GM18873 (cell line): ENCODE results near the gene VIT.

Experiments used
- ATAC-seq: cut with Tn5 transposase; IDR thresholded peaks from one replicate; pipeline ENCODE4 v1.9.1; 2021; ENCODE audit warnings: mild to moderate bottlenecking, moderate library complexity, moderate number of reproducible peaks; ENCODE audit not compliant: unreplicated experiment, low FRiP score

The VIT gene

GRCh38 chr2:36696533-36696932, at the start of gene VIT:
Gene VIT, plus strand, starts transcription at chr2:36696707. Its CDS starts 19,664 bp downstream, at chr2:36716371.
- ATAC-seq = no peak

- peak; percentile 70 for ATAC-seq
Measured at GRCh38 chr2:36650031-36650829, 46.3 kb upstream of the VIT start.

DNA sequence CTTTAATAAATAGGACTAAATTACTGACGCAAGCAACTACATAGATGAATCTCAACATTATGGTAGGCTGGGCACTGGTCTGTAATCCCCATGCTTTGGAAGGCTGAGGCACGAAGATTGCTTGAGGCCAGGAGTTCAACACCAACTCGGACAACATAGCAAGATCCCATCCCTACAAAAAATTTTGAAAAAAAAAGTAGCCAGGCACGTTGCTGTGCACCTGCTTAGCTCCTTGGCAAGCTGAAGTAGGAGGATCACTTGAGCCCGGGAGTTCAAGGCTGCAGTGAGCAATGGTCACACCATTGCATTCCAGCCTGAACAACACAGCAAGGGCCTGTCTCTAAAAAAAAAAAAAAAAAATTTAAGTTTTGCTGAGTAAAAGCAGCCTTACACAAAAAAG, 43.4 kb upstream of the VIT start:
- ATAC-seq = no peak

GRCh38 chr2:36653967-36654694, 42.4 kb upstream of the VIT start:
- no peak for ATAC-seq

GRCh38 chr2:36655453-36655852, 41.1 kb upstream of the VIT start:
- ATAC-seq = no peak

DNA sequence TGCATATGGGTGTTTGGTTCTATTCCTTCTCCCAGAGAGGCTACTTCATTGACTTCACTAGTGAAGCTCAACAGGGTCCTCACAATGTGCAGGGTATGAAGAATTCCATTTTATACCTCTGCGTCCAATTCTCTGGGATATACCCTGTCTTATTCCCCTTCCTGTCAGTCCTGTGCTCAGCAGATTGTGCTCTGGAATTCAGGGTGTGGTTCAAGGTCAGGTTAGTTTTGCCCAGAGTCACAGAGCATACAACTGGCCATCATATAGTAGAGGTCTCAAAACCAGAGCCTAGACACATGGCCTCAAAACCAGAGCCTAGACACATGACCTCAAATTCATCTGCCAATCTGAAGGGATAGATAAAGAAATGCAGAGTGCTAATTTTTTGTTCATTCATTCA, 38.8 kb upstream of the VIT start:
- ATAC-seq = no peak

GRCh38 chr2:36658277-36658748, 38.2 kb upstream of the VIT start:
- ATAC-seq = no peak

DNA sequence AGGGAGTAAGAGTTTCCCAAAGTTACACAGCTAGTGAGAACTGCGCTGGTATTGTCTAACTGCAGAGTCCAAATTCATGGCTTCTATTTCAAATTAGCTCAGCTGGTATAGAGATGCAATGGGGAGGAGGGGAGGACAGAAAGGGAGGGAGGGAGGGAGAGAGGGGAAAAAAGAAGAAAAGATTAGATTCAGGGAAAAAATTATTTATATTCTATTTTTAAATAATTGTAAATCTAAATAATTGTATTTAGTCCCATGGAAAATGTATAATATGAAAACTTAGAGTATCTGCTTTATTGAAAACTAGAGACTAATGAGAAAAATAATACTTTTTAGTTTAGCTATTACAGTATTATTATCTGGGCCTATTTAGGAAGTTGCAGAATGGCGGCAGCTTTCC, 37.3 kb upstream of the VIT start:
- ATAC-seq = no peak

DNA sequence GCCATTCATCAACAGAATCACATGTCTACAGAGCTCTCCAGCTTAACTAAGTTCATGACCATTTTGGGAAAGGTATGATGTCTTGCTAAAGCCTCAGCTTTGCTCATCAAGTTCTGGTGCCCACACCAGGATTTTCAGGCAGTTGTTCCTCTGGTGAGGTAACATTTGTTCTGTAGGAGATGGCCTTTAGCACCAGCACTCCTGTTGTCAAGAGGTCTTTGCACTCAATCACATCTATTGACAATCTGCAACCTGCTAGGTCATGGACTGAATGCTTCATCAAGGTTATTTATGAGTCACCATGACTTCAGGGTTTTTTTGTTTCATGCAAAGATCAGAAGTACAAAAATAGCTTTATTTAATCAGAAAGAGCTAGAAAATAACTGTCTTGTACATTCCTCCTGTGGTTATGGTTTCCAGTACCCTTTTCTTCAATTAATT, 36.6 kb upstream of the VIT start:
- ATAC-seq = peak; percentile 54

DNA sequence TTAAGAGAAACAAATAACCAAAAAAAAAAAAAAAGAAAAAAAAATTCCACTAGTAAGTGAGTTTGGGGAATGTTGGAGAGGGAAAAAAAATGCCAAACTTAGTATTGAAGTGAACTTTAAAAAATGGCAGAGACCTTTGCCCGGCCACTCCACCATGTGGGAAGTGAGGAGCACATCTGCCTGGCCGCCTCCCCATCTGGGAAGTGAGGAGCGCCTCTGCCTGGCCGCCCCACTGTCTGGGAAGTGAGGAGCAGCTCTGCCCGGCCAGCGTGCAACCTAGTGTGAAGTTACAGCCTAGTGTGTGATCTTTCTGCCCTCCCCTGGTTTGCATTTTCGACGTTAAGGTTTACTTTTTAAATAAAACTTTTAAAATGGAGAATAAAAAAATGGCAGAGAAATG, 33.9 kb upstream of the VIT start:
- ATAC-seq = no peak

- ATAC-seq = no peak
Measured at GRCh38 chr2:36663295-36663694, 33.2 kb upstream of the VIT start.

DNA sequence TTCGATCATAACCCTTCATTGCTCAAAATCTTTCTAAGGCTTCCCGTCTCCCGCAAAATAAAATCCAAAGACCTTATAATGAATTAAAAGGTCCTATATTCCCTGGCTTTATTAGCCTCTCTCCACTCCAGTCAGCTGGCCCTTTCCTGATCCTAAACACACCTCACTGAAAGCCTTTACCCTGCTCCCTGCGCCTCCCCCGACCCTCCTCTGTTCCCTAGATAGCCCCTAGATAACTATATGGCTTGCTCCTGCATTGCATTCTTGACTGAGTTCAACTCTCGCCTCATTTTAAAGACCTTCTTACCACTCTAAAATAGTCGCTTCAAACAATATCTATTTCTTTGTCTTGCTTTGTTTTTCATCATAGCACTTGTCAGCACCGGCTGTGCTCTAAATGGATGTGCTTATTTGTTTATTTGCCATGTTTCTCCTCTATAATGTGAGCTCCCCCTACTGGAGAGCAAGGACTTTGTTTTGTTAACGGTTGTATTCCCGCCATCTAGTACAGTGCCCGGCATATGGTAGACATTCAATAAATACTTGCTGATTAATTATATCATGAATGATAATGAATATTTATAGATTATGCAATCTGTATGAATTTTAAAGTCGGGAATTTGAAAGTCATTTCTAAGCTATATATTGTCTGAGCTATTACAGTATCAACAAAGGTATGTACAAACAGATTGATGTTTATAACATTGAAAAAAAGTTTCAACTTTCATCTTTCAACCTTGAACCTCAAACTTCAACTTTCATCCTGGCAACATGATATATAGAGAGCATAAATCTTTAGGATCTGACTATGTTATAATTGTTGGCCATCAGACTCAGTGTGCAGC, 32.4 kb upstream of the VIT start:
- ATAC-seq = peak; percentile 80

GRCh38 chr2:36664696-36665076, 31.8 kb upstream of the VIT start:
- no peak for ATAC-seq

GRCh38 chr2:36667931-36668330, 28.6 kb upstream of the VIT start:
- no peak for ATAC-seq

- ATAC-seq = no peak
Measured at GRCh38 chr2:36670881-36671595, 25.5 kb upstream of the VIT start.

- ATAC-seq = no peak
Measured at GRCh38 chr2:36671731-36672130, 24.8 kb upstream of the VIT start.

DNA sequence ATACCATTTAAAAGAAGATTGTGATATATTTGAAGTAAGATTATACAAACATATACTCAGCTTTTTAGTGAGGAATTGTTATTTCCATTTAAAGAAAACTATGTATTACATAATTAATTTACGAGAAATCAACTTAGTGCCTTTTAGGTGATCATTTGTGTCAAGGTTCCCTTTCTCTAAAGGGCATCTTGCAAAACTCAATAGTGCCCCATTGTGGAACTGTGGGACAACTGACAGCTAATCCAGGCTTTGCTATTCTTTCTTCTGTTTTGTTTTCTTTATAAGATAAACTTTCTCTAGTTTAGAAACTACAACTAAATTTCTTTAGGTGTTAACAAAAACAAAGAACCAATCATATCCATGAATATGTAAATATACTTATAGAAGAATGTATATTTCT, 24.3 kb upstream of the VIT start:
- ATAC-seq = no peak

DNA sequence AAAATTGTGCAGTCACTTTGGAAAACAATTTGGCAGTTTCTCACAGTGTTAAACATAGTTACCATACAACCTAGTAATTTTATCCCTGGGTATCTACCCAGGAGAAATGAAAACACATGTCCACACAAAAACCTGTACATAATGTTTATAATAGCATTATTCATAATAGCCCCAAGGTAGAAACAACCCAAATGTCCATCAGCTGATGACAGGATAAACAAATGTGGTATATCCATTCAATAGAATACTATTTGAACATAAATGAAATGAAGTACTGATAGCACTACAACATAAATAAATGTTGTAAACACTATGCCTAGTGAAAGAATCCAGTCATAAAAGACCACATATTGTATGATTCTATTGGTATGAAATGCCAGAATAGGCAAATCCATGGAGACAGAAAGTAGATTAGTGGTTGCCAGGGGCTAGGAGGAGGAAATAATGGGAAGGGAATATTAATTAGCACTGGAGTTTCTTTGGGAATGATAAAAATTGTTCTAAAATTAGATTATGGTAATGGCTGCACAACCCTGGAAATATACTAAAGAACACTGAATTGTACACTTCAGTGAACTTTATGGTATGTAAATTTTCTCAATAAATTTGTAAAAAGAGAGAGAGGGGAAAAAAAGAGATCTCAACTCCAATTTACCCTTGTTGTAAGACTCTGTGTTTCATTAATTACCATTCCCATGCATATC, 20.8 kb upstream of the VIT start:
- no peak for ATAC-seq

- no peak for ATAC-seq
Measured at GRCh38 chr2:36676364-36676763, 20.1 kb upstream of the VIT start.

- ATAC-seq = no peak
Measured at GRCh38 chr2:36677386-36677785, 19.1 kb upstream of the VIT start.
